PC-3 (cell line): ENCODE results near the gene IER5L. TPM values are rescaled to one million over a fixed set of nuclear protein-coding genes. Genes with fewer than 3 reads are reported as not detected.

Source experiments
- ATAC-seq: fragments of 200-7000 bp; cut with Tn5 transposase; 2 replicates; pipeline ENCODE4 v1.9.1; 2020; ENCODE audit warnings: mild to moderate bottlenecking, moderate library complexity
- BruUV-seq: library from RNA; stranded (reverse); fragments of 400-500 nt; replicated peaks from 2 replicates; lab custom pipeline; 2021; lab: Mats Ljungman, UMichigan
- CTCF ChIA-PET: fragments of 300-600 bp; sonication (Branson Sonifier 250); formaldehyde crosslinking; loops from one replicate; lab custom pipeline; 2022; ENCODE audit warnings: antibody characterized with exemption; lab: Charles Lee
- POLR2A ChIA-PET: fragments of 300-600 bp; sonication (Branson Sonifier 250); formaldehyde crosslinking; loops from one replicate; lab custom pipeline; 2022; ENCODE audit warnings: antibody characterized with exemption; ENCODE audit not compliant: unreplicated experiment; lab: Charles Lee
- DNase-seq: peaks from one replicate; pipeline ENCODE4 v3.0.0-alpha.2; 2015
- H2AFZ ChIP-seq: fragments of 300-600 bp; sonication (generic); 2 replicates; pipeline ENCODE4 v1.6.0; 2016; ENCODE audit warnings: antibody characterized with exemption, low read length
- H3F3A ChIP-seq: fragments of 300-600 bp; sonication (generic); one replicate; pipeline ENCODE4 v1.6.0; 2017; ENCODE audit warnings: antibody characterized with exemption, low read length, control low read depth, mild to moderate bottlenecking; ENCODE audit not compliant: unreplicated experiment
- H3K27ac ChIP-seq: fragments of 300-600 bp; sonication (generic); 2 replicates; pipeline ENCODE4 v1.5.1; 2016; ENCODE audit warnings: mild to moderate bottlenecking, low read length
- H3K27me3 ChIP-seq: fragments of 300-600 bp; sonication (generic); 2 replicates; pipeline ENCODE4 v1.6.1; 2016; ENCODE audit warnings: low read length, mixed read lengths
- H3K36me3 ChIP-seq: fragments of 300-600 bp; sonication (generic); 2 replicates; pipeline ENCODE4 v1.6.1; 2016; ENCODE audit warnings: low read depth, mixed run types, low read length, mixed read lengths
- H3K4me1 ChIP-seq: fragments of 300-600 bp; sonication (generic); 2 replicates; pipeline ENCODE4 v1.5.1; 2016; ENCODE audit warnings: low read length; ENCODE audit not compliant: insufficient read depth
- H3K4me2 ChIP-seq: fragments of 300-600 bp; sonication (generic); 2 replicates; pipeline ENCODE4 v1.6.0; 2016; ENCODE audit warnings: low read length
- H3K4me3 ChIP-seq: fragments of 300-600 bp; sonication (generic); 2 replicates; pipeline ENCODE4 v1.5.1; 2016; ENCODE audit warnings: mild to moderate bottlenecking, low read length, mixed read lengths
- H3K79me2 ChIP-seq: fragments of 300-600 bp; sonication (generic); 2 replicates; pipeline ENCODE4 v1.6.1; 2017; ENCODE audit warnings: low read length, mixed read lengths
- H3K9ac ChIP-seq: fragments of 300-600 bp; sonication (generic); 2 replicates; pipeline ENCODE4 v1.6.0; 2016; ENCODE audit warnings: mild to moderate bottlenecking, low read length
- H3K9me2 ChIP-seq: fragments of 300-600 bp; sonication (generic); replicated peaks from 2 replicates; pipeline ENCODE4 v1.6.1; 2016; ENCODE audit warnings: mixed run types, low read length, mixed read lengths
- H3K9me3 ChIP-seq: fragments of 300-600 bp; sonication (generic); 2 replicates; pipeline ENCODE4 v1.6.1; 2016; ENCODE audit warnings: low read length, mixed read lengths
- H4K20me1 ChIP-seq: fragments of 300-600 bp; sonication (generic); 2 replicates; pipeline ENCODE4 v1.6.1; 2016; ENCODE audit warnings: low read length, mixed read lengths
- EZH2 ChIP-seq: fragments of 300-600 bp; sonication (generic); IDR thresholded peaks from one replicate; pipeline ENCODE4 v1.6.1; 2017; ENCODE audit warnings: antibody characterized with exemption, mild to moderate bottlenecking, low read length; ENCODE audit not compliant: unreplicated experiment
- EZH2phosphoT487 ChIP-seq: fragments of 300-600 bp; sonication (generic); IDR thresholded peaks from 2 replicates; pipeline ENCODE4 v1.6.1; 2018; ENCODE audit warnings: mild to moderate bottlenecking, antibody characterized with exemption, low read length, borderline replicate concordance
- intact Hi-C: fragments of 100-400 bp; cut with micrococcal nuclease; formaldehyde crosslinking; loops from 2 replicates; pipeline ENCODE4 v1.9.0; 2023
- total RNA-seq: library from RNA; depleted of rRNA; stranded (reverse); fragments of >200 nt; gene quantifications from 2 replicates; pipeline ENCODE4 v1.2.3, GENCODE V29; 2014
- TF ChIP-seq, protein P1 (sequence below): fragments of 300-600 bp; sonication (generic); conservative IDR thresholded peaks from 2 replicates; pipeline ENCODE4 v1.5.1; 2017; ENCODE audit warnings: antibody characterized with exemption, low read depth, mild to moderate bottlenecking, low read length

Gene IER5L
- total RNA-seq, 1 experiment from 2014 or later, result 46.1 TPM

DNA sequence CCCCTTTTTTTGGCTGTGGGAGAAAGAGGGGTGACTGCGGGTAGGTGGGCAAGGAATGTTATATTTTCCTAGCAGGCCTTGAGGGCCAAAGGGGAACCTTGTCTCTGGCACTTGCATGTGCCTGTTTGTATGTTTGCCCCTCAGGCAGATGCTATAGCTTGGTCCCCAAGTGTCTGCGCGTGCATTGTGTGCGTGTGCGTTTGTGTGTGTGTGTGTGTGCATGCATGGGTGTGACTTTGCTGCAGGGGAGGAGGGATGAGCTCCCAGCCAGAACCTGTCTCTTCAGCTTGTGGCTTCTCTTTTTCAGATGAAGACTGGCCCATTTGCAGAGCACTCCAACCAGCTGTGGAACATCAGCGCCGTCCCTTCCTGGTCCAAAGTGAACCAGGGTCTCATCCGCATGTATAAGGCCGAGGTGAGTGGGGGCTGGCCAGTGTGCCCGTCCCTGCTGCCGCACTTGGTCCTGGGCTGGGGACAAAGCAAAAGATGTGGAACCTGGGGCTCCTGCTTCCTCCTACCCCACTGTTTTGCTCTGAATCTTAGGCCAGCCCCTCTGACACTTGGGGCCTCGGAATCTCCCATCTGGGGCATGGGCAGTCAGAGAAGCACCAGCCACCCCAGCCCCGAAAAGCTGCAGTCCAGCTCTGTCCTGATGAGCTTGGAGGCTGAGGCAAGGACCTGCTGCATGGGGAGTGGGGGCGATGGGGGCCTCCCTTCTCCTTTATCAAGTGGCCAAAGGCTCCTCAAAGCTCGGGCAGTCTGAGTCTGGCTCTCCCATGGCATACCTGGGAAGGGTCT lies 35.7 kb downstream of the IER5L start:
- intact Hi-C loops, result loop anchor here (10.0 kb wide), 1 partner anchor 342 kb away; no protein-coding TSS in a partner anchor

DNA sequence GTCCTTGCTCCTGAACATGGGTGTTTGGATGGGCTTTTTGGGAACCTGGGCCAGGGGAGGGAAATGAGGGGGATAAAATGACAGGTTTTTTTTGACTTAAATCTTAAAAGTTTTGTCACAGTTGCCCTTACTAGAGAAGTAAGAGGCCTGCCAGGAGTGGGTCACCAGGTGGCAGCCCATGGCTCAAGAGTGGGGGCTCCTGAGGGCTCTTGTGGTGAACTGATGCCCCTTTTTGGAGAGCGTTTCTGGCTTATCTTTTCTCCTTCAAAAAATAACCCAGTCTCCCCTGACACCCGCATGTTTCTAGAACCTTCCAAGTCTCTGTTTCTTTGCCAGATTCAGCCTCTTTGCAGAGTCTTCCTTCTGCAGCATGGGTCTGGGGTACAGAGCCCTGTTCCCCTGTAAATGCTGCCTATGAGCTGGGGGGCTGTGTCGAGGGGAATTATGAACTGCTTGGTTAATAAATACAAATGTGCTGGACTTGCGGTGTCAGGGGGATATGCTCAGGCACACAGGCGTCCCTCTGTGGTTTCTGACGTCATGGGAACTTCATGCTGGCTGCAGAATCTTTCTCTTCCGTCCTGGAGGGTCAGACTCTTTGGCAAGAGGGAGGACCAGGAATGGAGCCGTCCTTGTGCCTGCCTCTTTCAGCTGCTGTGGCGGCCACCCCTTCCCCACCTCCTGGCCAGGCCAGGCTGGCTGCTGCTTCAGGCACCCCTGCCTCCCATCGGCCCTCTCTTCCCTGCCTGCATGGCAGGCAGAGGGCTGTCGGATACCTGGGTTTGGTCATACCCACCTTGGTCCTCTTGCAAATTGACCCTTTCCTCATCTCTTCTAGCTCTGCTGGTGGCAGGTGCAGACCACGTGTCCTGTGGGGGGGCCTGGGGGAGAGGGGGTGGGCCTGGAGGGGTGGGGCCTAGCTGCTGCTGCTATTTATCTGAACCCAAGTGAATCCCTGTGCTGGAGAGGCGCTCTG lies 36.7 kb downstream of the IER5L start:
- BruUV-seq, result TSS peak; percentile 1
- H3K36me3 ChIP-seq, result peaks cover 12% of the 10 kb centered on the region; the same call in 1 of the 2 replicates
- peak overlapping the region; percentile 99 for H3K9ac ChIP-seq
- no peaks in the 10 kb centered on the region for H3K9me2 ChIP-seq
- H3F3A ChIP-seq, result peaks cover 5% of the 10 kb centered on the region
- H3K4me2 ChIP-seq, result peak overlapping the region; percentile 88
- no peak for DNase-seq
- H3K4me3 ChIP-seq, result no peak overlapping the region; the same call in 1 of the 2 replicates
- peak overlapping the region; percentile 100 for H3K27ac ChIP-seq
- H3K9me3 ChIP-seq, result no peaks in the 10 kb centered on the region
- POLR2A ChIA-PET, result interaction anchor here (0.6 to 0.7 kb wide), 2 partner anchors 26 to 407 kb away, joined by 3 read pairs; no protein-coding TSS in a partner anchor
- peaks cover 30% of the 10 kb centered on the region for H3K4me1 ChIP-seq
- peaks cover 14% of the 10 kb centered on the region for H3K79me2 ChIP-seq
- no peak overlapping the region for H2AFZ ChIP-seq
- CTCF ChIA-PET, result interaction anchor here (1.5 to 2.2 kb wide), 2 partner anchors 10 kb away, joined by 6 to 7 read pairs; no protein-coding TSS in a partner anchor
- no peaks in the 10 kb centered on the region for H3K27me3 ChIP-seq
- intact Hi-C loops, result loop anchor here (10.0 kb wide), 1 partner anchor 343 kb away; no protein-coding TSS in a partner anchor
- H4K20me1 ChIP-seq, result no peaks in the 10 kb centered on the region
- TF ChIP-seq, protein P1, sequence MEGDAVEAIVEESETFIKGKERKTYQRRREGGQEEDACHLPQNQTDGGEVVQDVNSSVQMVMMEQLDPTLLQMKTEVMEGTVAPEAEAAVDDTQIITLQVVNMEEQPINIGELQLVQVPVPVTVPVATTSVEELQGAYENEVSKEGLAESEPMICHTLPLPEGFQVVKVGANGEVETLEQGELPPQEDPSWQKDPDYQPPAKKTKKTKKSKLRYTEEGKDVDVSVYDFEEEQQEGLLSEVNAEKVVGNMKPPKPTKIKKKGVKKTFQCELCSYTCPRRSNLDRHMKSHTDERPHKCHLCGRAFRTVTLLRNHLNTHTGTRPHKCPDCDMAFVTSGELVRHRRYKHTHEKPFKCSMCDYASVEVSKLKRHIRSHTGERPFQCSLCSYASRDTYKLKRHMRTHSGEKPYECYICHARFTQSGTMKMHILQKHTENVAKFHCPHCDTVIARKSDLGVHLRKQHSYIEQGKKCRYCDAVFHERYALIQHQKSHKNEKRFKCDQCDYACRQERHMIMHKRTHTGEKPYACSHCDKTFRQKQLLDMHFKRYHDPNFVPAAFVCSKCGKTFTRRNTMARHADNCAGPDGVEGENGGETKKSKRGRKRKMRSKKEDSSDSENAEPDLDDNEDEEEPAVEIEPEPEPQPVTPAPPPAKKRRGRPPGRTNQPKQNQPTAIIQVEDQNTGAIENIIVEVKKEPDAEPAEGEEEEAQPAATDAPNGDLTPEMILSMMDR, result no peak
- TF ChIP-seq EZH2phosphoT487 (no peak), EZH2 (no peak)
- no peak for ATAC-seq

More for the DNA sequence above, 35.7 kb downstream of the IER5L start:
- peaks cover 5% of the 10 kb centered on the region for H3F3A ChIP-seq
- H3K4me2 ChIP-seq, result no peak overlapping the region
- peaks cover 14% of the 10 kb centered on the region for H3K79me2 ChIP-seq
- ATAC-seq (no peak), DNase-seq (no peak)
- ChIA-PET POLR2A (interaction anchor here (0.7 kb wide), 1 partner anchor 406 kb away, joined by 3 read pairs; no protein-coding TSS in a partner anchor), CTCF (interaction anchor here (0.7 to 2.2 kb wide), 3 partner anchors 11 to 55 kb away, joined by 3 to 6 read pairs (median 3); no protein-coding TSS in a partner anchor)
- H3K9me3 ChIP-seq, result no peaks in the 10 kb centered on the region
- peaks cover 30% of the 10 kb centered on the region for H3K4me1 ChIP-seq
- H2AFZ ChIP-seq, result no peak overlapping the region
- no peak overlapping the region for H3K9ac ChIP-seq
- no peak overlapping the region for H3K4me3 ChIP-seq
- H3K9me2 ChIP-seq, result no peaks in the 10 kb centered on the region
- no peaks in the 10 kb centered on the region for H3K27me3 ChIP-seq
- peaks cover 12% of the 10 kb centered on the region; the same call in 1 of the 2 replicates for H3K36me3 ChIP-seq
- no peaks in the 10 kb centered on the region for H4K20me1 ChIP-seq
- TF ChIP-seq EZH2 (no peak), EZH2phosphoT487 (no peak)
- TF ChIP-seq, protein P1, result no peak
- H3K27ac ChIP-seq, result no peak overlapping the region
- no TSS peak for BruUV-seq
